GM23338 (cell line): Measurements from ENCODE around the gene TCP10L. TPM values are rescaled to one million over a fixed set of nuclear protein-coding genes. Genes with fewer than 3 reads are reported as not detected.

Experiments
- ATAC-seq: fragments of 200-7000 bp; cut with Tn5 transposase; 3 replicates; pipeline ENCODE4 v1.9.1; 2020
- DNase-seq: peaks from one replicate; pipeline ENCODE4 v3.0.0-alpha.2; 2015; ENCODE audit warnings: low spot score
- H2AFZ ChIP-seq: fragments of 200-600 bp; sonication (generic); 2 replicates; pipeline ENCODE4 v1.8.0; 2016; ENCODE audit warnings: antibody characterized with exemption, mild to moderate bottlenecking, moderate library complexity
- H3F3A ChIP-seq: fragments of 200-600 bp; sonication (generic); replicated peaks from 2 replicates; pipeline ENCODE4 v1.8.0; 2017; ENCODE audit warnings: antibody characterized with exemption, mixed run types, low read depth
- H3K27ac ChIP-seq: fragments of 200-600 bp; sonication (generic); 2 replicates; pipeline ENCODE4 v1.6.1; 2016; ENCODE audit warnings: low read depth
- H3K27me3 ChIP-seq: fragments of 200-600 bp; sonication (generic); 2 replicates; pipeline ENCODE4 v1.8.0; 2016; ENCODE audit warnings: mild to moderate bottlenecking, mixed run types, moderate library complexity; ENCODE audit not compliant: insufficient read depth
- H3K36me3 ChIP-seq: fragments of 200-600 bp; sonication (generic); 2 replicates; pipeline ENCODE4 v1.8.0; 2016; ENCODE audit warnings: mild to moderate bottlenecking; ENCODE audit not compliant: insufficient read depth
- H3K4me1 ChIP-seq: fragments of 200-600 bp; sonication (generic); 2 replicates; pipeline ENCODE4 v1.8.0; 2016; ENCODE audit warnings: mild to moderate bottlenecking, moderate library complexity; ENCODE audit not compliant: insufficient read depth
- H3K4me2 ChIP-seq: fragments of 200-600 bp; sonication (generic); 2 replicates; pipeline ENCODE4 v1.7.1; 2017; ENCODE audit warnings: mixed run types
- H3K4me3 ChIP-seq: fragments of 200-600 bp; sonication (generic); 2 replicates; pipeline ENCODE4 v1.6.1; 2016; ENCODE audit warnings: mixed run types
- H3K79me2 ChIP-seq: fragments of 200-600 bp; sonication (generic); replicated peaks from 2 replicates; pipeline ENCODE4 v1.8.0; 2017; ENCODE audit warnings: mild to moderate bottlenecking; ENCODE audit not compliant: insufficient read depth
- H3K9me2 ChIP-seq: fragments of 200-600 bp; sonication (generic); 2 replicates; pipeline ENCODE4 v1.8.0; 2017; ENCODE audit not compliant: insufficient read depth
- H4K20me1 ChIP-seq: fragments of 200-600 bp; sonication (generic); replicated peaks from 2 replicates; pipeline ENCODE4 v1.8.0; 2017; ENCODE audit warnings: mild to moderate bottlenecking; ENCODE audit not compliant: insufficient read depth
- H3K27ac Mint-ChIP-seq: 2 replicates; pipeline ENCODE4 v1.8.0; 2020; ENCODE audit warnings: inconsistent platforms, mild to moderate bottlenecking, moderate library complexity, mixed read lengths
- H3K27me3 Mint-ChIP-seq: 3 replicates; pipeline ENCODE4 v1.8.0; 2022; ENCODE audit warnings: low read depth, mild to moderate bottlenecking, moderate library complexity, mixed read lengths, inconsistent platforms; ENCODE audit not compliant: insufficient read depth, poor library complexity
- H3K36me3 Mint-ChIP-seq: 3 replicates; pipeline ENCODE4 v1.8.0; 2021; ENCODE audit warnings: low read depth, mild to moderate bottlenecking, inconsistent platforms, moderate library complexity, mixed read lengths
- H3K4me1 Mint-ChIP-seq: 3 replicates; pipeline ENCODE4 v1.8.0; 2020; ENCODE audit warnings: mild to moderate bottlenecking, inconsistent platforms, mixed read lengths
- H3K4me3 Mint-ChIP-seq: 3 replicates; pipeline ENCODE4 v1.8.0; 2021; ENCODE audit warnings: moderate library complexity, mild to moderate bottlenecking, inconsistent platforms, mixed read lengths
- H3K9me3 Mint-ChIP-seq: 3 replicates; pipeline ENCODE4 v1.8.0; 2020; ENCODE audit warnings: moderate library complexity, mild to moderate bottlenecking, inconsistent platforms, mixed read lengths
- CREB1 ChIP-seq: fragments of 250-450 bp; sonication (Bioruptor Pico); IDR thresholded peaks from 2 replicates; pipeline ENCODE4 v1.5.0; 2020; ENCODE audit warnings: low read depth, mild to moderate bottlenecking, moderate library complexity
- EZH2 ChIP-seq: fragments of 200-600 bp; sonication (generic); IDR thresholded peaks from one replicate; pipeline ENCODE4 v1.8.0; 2017; ENCODE audit warnings: antibody characterized with exemption, mild to moderate bottlenecking, low read depth; ENCODE audit not compliant: unreplicated experiment
- EZH2phosphoT487 ChIP-seq: fragments of 200-600 bp; sonication (generic); IDR thresholded peaks from one replicate; pipeline ENCODE4 v1.8.1; 2018; ENCODE audit warnings: antibody characterized with exemption; ENCODE audit not compliant: unreplicated experiment
- JUNB ChIP-seq: IDR thresholded peaks from one replicate; pipeline ENCODE4 v1.6.1; 2016; ENCODE audit warnings: antibody characterized with exemption; ENCODE audit not compliant: unreplicated experiment
- NANOG ChIP-seq: IDR thresholded peaks from 2 replicates; pipeline ENCODE4 v1.6.1; 2016; ENCODE audit warnings: antibody characterized with exemption, borderline replicate concordance
- POLR2AphosphoS5 ChIP-seq: IDR thresholded peaks from 2 replicates; pipeline ENCODE4 v1.6.1; 2016; ENCODE audit warnings: antibody characterized with exemption, low read depth
- STAT1 ChIP-seq: IDR thresholded peaks from one replicate; pipeline ENCODE4 v1.6.1; 2016; ENCODE audit warnings: antibody characterized with exemption; ENCODE audit not compliant: unreplicated experiment
- ZNF114 ChIP-seq: fragments of 250-450 bp; sonication (Bioruptor Pico); IDR thresholded peaks from 2 replicates; pipeline ENCODE4 v1.5.0; 2020; ENCODE audit warnings: mild to moderate bottlenecking, moderate library complexity
- ZNF331 ChIP-seq: fragments of 250-450 bp; sonication (Bioruptor Pico); IDR thresholded peaks from 2 replicates; pipeline ENCODE4 v1.5.0; 2020; ENCODE audit warnings: low read depth, mild to moderate bottlenecking, moderate library complexity
- polyA plus RNA-seq: library from polyadenylated mRNA; unstranded; fragments of >200 nt; fragmentation: Nextera tagmentation; extraction: Ambion mirVana; gene quantifications from 2 replicates; pipeline ENCODE4 v1.2.1, GENCODE V29; 2016
- total RNA-seq: library from RNA; depleted of rRNA; stranded (reverse); fragments of >200 nt; shearing (Covaris generic); gene quantifications from 2 replicates; pipeline ENCODE4 v1.2.3, GENCODE V29; 2014
- TF ChIP-seq, protein P1 (sequence below), 2 experiments: fragments of 200-600 bp in 1 of 2; sonication (generic) in 1 of 2; conservative IDR thresholded peaks; 2 replicates each; pipeline versions ENCODE4 v1.5.1 to v1.6.1; 2016 to 2017; ENCODE audit warnings: antibody characterized with exemption in 2 of 2, low read depth in 2 of 2, mild to moderate bottlenecking in 2 of 2, moderate library complexity in 1 of 2
- TF ChIP-seq, protein P2 (sequence below): fragments of 250-450 bp; sonication (Bioruptor Pico); IDR thresholded peaks from 2 replicates; pipeline ENCODE4 v1.5.0; 2020; ENCODE audit warnings: mild to moderate bottlenecking, moderate library complexity
- TF ChIP-seq, protein P3 (sequence below): IDR thresholded peaks from one replicate; pipeline ENCODE4 v1.6.1; 2018; ENCODE audit warnings: antibody characterized with exemption; ENCODE audit not compliant: unreplicated experiment
- TF ChIP-seq, protein P4 (sequence below): IDR thresholded peaks from 2 replicates; pipeline ENCODE4 v1.6.1; 2016; ENCODE audit warnings: antibody characterized with exemption

The TCP10L gene
- total and polyA plus RNA-seq, 2 experiments from 2014 or later = 0.10 to 0.65 TPM

DNA sequence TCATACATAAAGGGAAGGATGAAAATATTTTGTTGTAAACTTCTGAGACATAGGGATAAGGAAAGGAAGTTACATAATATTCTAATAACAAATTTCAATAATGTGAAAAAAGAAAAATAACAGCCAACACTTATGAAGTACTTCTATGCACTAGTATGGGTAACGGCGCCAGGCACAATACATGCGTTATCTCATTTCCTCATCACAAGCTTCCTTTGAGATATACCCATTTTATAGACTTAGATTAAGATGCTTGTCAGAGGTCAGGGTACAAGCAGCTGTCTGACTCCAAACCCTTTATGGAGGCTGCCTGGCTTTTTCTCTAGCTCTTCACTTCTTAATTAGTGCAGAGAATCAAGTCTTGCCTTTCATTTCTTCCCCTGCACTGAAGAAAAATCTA, 41.3 kb downstream of the TCP10L start:
- Histone ChIP-seq H2AFZ (no peak overlapping the region), H3K4me3 (no peak overlapping the region), H3K27ac (no peak overlapping the region), H3K27me3 (no peaks in the 10 kb centered on the region), H3K4me1 (0 out of 2 replicates have a peak, but pooled peaks cover 1% of the 10 kb centered on the region), H3K79me2 (no peaks in the 10 kb centered on the region), H3K36me3 (no peaks in the 10 kb centered on the region), H3F3A (no peaks in the 10 kb centered on the region), H3K9me2 (no peaks in the 10 kb centered on the region), H3K4me2 (no peak overlapping the region), H4K20me1 (no peaks in the 10 kb centered on the region)
- H3K27ac Mint-ChIP-seq = no peak overlapping the region
- H3K9me3 Mint-ChIP-seq = no peaks in the 10 kb centered on the region
- TF ChIP-seq JUNB (no peak), POLR2AphosphoS5 (no peak), ZNF331 (no peak), STAT1 (no peak), EZH2phosphoT487 (no peak), EZH2 (no peak), ZNF114 (CRISPR knock-in tag) (no peak), CREB1 (no peak), NANOG (no peak)
- TF ChIP-seq, protein P1, sequence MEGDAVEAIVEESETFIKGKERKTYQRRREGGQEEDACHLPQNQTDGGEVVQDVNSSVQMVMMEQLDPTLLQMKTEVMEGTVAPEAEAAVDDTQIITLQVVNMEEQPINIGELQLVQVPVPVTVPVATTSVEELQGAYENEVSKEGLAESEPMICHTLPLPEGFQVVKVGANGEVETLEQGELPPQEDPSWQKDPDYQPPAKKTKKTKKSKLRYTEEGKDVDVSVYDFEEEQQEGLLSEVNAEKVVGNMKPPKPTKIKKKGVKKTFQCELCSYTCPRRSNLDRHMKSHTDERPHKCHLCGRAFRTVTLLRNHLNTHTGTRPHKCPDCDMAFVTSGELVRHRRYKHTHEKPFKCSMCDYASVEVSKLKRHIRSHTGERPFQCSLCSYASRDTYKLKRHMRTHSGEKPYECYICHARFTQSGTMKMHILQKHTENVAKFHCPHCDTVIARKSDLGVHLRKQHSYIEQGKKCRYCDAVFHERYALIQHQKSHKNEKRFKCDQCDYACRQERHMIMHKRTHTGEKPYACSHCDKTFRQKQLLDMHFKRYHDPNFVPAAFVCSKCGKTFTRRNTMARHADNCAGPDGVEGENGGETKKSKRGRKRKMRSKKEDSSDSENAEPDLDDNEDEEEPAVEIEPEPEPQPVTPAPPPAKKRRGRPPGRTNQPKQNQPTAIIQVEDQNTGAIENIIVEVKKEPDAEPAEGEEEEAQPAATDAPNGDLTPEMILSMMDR (conservative IDR thresholded peaks at IDR 0.05; ENCODE audit: low read depth in 2 of 2) = no peak
- TF ChIP-seq, protein P2, sequence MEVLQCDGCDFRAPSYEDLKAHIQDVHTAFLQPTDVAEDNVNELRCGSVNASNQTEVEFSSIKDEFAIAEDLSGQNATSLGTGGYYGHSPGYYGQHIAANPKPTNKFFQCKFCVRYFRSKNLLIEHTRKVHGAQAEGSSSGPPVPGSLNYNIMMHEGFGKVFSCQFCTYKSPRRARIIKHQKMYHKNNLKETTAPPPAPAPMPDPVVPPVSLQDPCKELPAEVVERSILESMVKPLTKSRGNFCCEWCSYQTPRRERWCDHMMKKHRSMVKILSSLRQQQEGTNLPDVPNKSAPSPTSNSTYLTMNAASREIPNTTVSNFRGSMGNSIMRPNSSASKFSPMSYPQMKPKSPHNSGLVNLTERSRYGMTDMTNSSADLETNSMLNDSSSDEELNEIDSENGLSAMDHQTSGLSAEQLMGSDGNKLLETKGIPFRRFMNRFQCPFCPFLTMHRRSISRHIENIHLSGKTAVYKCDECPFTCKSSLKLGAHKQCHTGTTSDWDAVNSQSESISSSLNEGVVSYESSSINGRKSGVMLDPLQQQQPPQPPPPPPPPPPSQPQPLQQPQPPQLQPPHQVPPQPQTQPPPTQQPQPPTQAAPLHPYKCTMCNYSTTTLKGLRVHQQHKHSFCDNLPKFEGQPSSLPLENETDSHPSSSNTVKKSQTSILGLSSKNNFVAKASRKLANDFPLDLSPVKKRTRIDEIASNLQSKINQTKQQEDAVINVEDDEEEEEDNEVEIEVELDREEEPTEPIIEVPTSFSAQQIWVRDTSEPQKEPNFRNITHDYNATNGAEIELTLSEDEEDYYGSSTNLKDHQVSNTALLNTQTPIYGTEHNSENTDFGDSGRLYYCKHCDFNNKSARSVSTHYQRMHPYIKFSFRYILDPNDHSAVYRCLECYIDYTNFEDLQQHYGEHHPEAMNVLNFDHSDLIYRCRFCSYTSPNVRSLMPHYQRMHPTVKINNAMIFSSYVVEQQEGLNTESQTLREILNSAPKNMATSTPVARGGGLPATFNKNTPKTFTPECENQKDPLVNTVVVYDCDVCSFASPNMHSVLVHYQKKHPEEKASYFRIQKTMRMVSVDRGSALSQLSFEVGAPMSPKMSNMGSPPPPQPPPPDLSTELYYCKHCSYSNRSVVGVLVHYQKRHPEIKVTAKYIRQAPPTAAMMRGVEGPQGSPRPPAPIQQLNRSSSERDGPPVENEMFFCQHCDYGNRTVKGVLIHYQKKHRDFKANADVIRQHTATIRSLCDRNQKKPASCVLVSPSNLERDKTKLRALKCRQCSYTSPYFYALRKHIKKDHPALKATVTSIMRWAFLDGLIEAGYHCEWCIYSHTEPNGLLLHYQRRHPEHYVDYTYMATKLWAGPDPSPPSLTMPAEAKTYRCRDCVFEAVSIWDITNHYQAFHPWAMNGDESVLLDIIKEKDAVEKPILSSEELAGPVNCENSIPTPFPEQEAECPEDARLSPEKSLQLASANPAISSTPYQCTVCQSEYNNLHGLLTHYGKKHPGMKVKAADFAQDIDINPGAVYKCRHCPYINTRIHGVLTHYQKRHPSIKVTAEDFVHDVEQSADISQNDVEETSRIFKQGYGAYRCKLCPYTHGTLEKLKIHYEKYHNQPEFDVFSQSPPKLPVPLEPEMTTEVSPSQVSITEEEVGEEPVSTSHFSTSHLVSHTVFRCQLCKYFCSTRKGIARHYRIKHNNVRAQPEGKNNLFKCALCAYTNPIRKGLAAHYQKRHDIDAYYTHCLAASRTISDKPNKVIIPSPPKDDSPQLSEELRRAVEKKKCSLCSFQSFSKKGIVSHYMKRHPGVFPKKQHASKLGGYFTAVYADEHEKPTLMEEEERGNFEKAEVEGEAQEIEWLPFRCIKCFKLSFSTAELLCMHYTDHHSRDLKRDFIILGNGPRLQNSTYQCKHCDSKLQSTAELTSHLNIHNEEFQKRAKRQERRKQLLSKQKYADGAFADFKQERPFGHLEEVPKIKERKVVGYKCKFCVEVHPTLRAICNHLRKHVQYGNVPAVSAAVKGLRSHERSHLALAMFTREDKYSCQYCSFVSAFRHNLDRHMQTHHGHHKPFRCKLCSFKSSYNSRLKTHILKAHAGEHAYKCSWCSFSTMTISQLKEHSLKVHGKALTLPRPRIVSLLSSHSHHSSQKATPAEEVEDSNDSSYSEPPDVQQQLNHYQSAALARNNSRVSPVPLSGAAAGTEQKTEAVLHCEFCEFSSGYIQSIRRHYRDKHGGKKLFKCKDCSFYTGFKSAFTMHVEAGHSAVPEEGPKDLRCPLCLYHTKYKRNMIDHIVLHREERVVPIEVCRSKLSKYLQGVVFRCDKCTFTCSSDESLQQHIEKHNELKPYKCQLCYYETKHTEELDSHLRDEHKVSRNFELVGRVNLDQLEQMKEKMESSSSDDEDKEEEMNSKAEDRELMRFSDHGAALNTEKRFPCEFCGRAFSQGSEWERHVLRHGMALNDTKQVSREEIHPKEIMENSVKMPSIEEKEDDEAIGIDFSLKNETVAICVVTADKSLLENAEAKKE (CRISPR knock-in tag) = no peak
- TF ChIP-seq, protein P3, sequence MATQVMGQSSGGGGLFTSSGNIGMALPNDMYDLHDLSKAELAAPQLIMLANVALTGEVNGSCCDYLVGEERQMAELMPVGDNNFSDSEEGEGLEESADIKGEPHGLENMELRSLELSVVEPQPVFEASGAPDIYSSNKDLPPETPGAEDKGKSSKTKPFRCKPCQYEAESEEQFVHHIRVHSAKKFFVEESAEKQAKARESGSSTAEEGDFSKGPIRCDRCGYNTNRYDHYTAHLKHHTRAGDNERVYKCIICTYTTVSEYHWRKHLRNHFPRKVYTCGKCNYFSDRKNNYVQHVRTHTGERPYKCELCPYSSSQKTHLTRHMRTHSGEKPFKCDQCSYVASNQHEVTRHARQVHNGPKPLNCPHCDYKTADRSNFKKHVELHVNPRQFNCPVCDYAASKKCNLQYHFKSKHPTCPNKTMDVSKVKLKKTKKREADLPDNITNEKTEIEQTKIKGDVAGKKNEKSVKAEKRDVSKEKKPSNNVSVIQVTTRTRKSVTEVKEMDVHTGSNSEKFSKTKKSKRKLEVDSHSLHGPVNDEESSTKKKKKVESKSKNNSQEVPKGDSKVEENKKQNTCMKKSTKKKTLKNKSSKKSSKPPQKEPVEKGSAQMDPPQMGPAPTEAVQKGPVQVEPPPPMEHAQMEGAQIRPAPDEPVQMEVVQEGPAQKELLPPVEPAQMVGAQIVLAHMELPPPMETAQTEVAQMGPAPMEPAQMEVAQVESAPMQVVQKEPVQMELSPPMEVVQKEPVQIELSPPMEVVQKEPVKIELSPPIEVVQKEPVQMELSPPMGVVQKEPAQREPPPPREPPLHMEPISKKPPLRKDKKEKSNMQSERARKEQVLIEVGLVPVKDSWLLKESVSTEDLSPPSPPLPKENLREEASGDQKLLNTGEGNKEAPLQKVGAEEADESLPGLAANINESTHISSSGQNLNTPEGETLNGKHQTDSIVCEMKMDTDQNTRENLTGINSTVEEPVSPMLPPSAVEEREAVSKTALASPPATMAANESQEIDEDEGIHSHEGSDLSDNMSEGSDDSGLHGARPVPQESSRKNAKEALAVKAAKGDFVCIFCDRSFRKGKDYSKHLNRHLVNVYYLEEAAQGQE = no peak
- TF ChIP-seq, protein P4, sequence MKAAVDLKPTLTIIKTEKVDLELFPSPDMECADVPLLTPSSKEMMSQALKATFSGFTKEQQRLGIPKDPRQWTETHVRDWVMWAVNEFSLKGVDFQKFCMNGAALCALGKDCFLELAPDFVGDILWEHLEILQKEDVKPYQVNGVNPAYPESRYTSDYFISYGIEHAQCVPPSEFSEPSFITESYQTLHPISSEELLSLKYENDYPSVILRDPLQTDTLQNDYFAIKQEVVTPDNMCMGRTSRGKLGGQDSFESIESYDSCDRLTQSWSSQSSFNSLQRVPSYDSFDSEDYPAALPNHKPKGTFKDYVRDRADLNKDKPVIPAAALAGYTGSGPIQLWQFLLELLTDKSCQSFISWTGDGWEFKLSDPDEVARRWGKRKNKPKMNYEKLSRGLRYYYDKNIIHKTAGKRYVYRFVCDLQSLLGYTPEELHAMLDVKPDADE = no peak
- no peaks in the 10 kb centered on the region for H3K36me3 Mint-ChIP-seq
- H3K27me3 Mint-ChIP-seq = no peaks in the 10 kb centered on the region
- H3K4me3 Mint-ChIP-seq = no peak overlapping the region
- peaks cover 1% of the 10 kb centered on the region; the same call in 1 of the 3 replicates for H3K4me1 Mint-ChIP-seq
- ATAC-seq = no peak
- DNase-seq = no peak
